ENCODE measurements around the gene SLC25A13.

SLC25A13 gene

GRCh38 chr7:96228760-96229159 lies 93.1 kb downstream of the SLC25A13 start:
- H3K27ac ChIP-seq: no peak overlapping the region
- no peak overlapping the region for H3K4me3 ChIP-seq (ENCODE audit: low read depth in 1 of 2, low read length in 1 of 2)
- H3K27me3 ChIP-seq: no peaks in the 10 kb centered on the region
- H3K36me3 ChIP-seq: peaks cover 3% of the 10 kb centered on the region
- peaks cover 0 to 6% of the 10 kb centered on the region in 2 experiments for H3K4me1 ChIP-seq (ENCODE audit: control insufficient read depth in 1 of 2, insufficient read depth in 1 of 2, low read depth in 1 of 2, low read length in 1 of 2)
- H3K9me3 ChIP-seq: no peaks in the 10 kb centered on the region
- no peak for TF ChIP-seq CTCF (IDR thresholded peaks at IDR 0.05)

- TF ChIP-seq CTCF (IDR thresholded peaks at IDR 0.05): no peak
- H3K27me3 ChIP-seq: no peaks in the 10 kb centered on the region
- peaks cover 0 to 6% of the 10 kb centered on the region in 2 experiments for H3K4me1 ChIP-seq (ENCODE audit: control insufficient read depth in 1 of 2, insufficient read depth in 1 of 2, low read depth in 1 of 2, low read length in 1 of 2)
- no peak overlapping the region for H3K27ac ChIP-seq
- no peak overlapping the region for H3K4me3 ChIP-seq (ENCODE audit: low read depth in 1 of 2, low read length in 1 of 2)
- H3K9me3 ChIP-seq: no peaks in the 10 kb centered on the region
- H3K36me3 ChIP-seq: no peaks in the 10 kb centered on the region
These were observed 96.6 kb downstream of the SLC25A13 start for GRCh38 chr7:96225251-96225650.

GRCh38 chr7:96224685-96225084 lies 97.2 kb downstream of the SLC25A13 start:
- Histone ChIP-seq H3K9me3 (no peaks in the 10 kb centered on the region), H3K27ac (no peak overlapping the region), H3K4me3 (ENCODE audit: low read depth in 1 of 2, low read length in 1 of 2) (no peak overlapping the region), H3K27me3 (no peaks in the 10 kb centered on the region), H3K4me1 (ENCODE audit: control insufficient read depth in 1 of 2, insufficient read depth in 1 of 2, low read depth in 1 of 2, low read length in 1 of 2) (peaks cover 0 to 6% of the 10 kb centered on the region in 2 experiments), H3K36me3 (no peaks in the 10 kb centered on the region)
- TF ChIP-seq CTCF (IDR thresholded peaks at IDR 0.05): no peak

- no peak for TF ChIP-seq CTCF (IDR thresholded peaks at IDR 0.05)
These were observed 97.8 kb downstream of the SLC25A13 start for GRCh38 chr7:96224073-96224472.

GRCh38 chr7:96221888-96222287 lies 100.0 kb downstream of the SLC25A13 start:
- H3K27me3 ChIP-seq: no peaks in the 10 kb centered on the region
- peaks cover 0 to 6% of the 10 kb centered on the region in 2 experiments for H3K4me1 ChIP-seq (ENCODE audit: control insufficient read depth in 1 of 2, insufficient read depth in 1 of 2, low read depth in 1 of 2, low read length in 1 of 2)
- no peak overlapping the region for H3K4me3 ChIP-seq (ENCODE audit: low read depth in 1 of 2, low read length in 1 of 2)
- no peak overlapping the region for H3K27ac ChIP-seq
- no peak for TF ChIP-seq CTCF (IDR thresholded peaks at IDR 0.05)
- no peaks in the 10 kb centered on the region for H3K36me3 ChIP-seq
- H3K9me3 ChIP-seq: no peaks in the 10 kb centered on the region

More at GRCh38 chr7:96224073-96224472, 97.8 kb downstream of the SLC25A13 start:
- H3K4me3 ChIP-seq (ENCODE audit: low read depth in 1 of 2, low read length in 1 of 2): no peak overlapping the region
- no peaks in the 10 kb centered on the region for H3K27me3 ChIP-seq
- no peak overlapping the region for H3K27ac ChIP-seq
- no peaks in the 10 kb centered on the region for H3K36me3 ChIP-seq
- H3K4me1 ChIP-seq (ENCODE audit: control insufficient read depth in 1 of 2, insufficient read depth in 1 of 2, low read depth in 1 of 2, low read length in 1 of 2): peaks cover 0 to 6% of the 10 kb centered on the region in 2 experiments
- H3K9me3 ChIP-seq: no peaks in the 10 kb centered on the region

Measured in neutrophil (primary cell).